HCT116 (cell line): ENCODE results near the gene OTOP3. TPM values are rescaled to one million over a fixed set of nuclear protein-coding genes. Genes with fewer than 3 reads are reported as not detected.

Source experiments
- ATAC-seq: fragments of 200-7000 bp; cut with Tn5 transposase; 2 replicates; pipeline ENCODE4 v1.9.1; 2020; ENCODE audit warnings: mild to moderate bottlenecking, moderate library complexity
- BruUV-seq: library from RNA; stranded (reverse); fragments of 400-500 nt; replicated peaks from 2 replicates; lab custom pipeline; 2021; lab: Mats Ljungman, UMichigan
- CTCF ChIA-PET: fragments of 300-600 bp; sonication (Branson Sonifier 250); formaldehyde crosslinking; loops from one replicate; lab custom pipeline; 2021; ENCODE audit warnings: antibody characterized with exemption; lab: Charles Lee
- POLR2A ChIA-PET: fragments of 300-600, 350-600 bp; sonication (Branson Sonifier 250); formaldehyde crosslinking; loops from one replicate; lab custom pipeline; 2021; ENCODE audit warnings: antibody characterized with exemption; lab: Charles Lee
- RAD21 ChIA-PET, 2 experiments: fragments of 300-600 bp; sonication (Branson Sonifier 250); formaldehyde crosslinking; loops; one replicate each; lab custom pipeline; 2023; ENCODE audit warnings: low total read pairs in 2 of 2; ENCODE audit not compliant: uncharacterized antibody in 2 of 2, unreplicated experiment in 2 of 2, low non-redundant PET in 1 of 2; lab: Charles Lee
- DNase-seq: peaks from one replicate; pipeline ENCODE4 v3.0.0-alpha.2; 2010; ENCODE audit warnings: low read depth, low spot score
- H2AFZ ChIP-seq: fragments of 200-600 bp; shearing (Covaris generic), sonication (generic); 2 replicates; pipeline ENCODE4 v1.6.1; 2017; ENCODE audit warnings: low read depth, mixed run types, mixed read lengths, antibody characterized with exemption, low read length; ENCODE audit not compliant: poor library complexity, severe bottlenecking
- H3K27ac ChIP-seq: 2 replicates; pipeline ENCODE4 v1.5.1; 2012; ENCODE audit warnings: low read depth, low read length
- H3K27me3 ChIP-seq: fragments of 200-600 bp; sonication (generic); 2 replicates; pipeline ENCODE4 v1.6.1; 2016; ENCODE audit warnings: mixed run types, low read length, mixed read lengths; ENCODE audit not compliant: insufficient read depth
- H3K36me3 ChIP-seq, 2 experiments: fragments of 200-500 bp in 1 of 2; fragments of 200-600 bp in 1 of 2; sonication (Bioruptor generic) in 1 of 2; sonication (generic) in 1 of 2; 2 replicates each; pipeline versions ENCODE4 v1.5.1 to v1.6.1; 2014 to 2016; ENCODE audit warnings: low read length in 2 of 2, inconsistent platforms in 1 of 2, mixed read lengths in 1 of 2, mixed run types in 1 of 2; ENCODE audit not compliant: insufficient read depth in 2 of 2, control insufficient read depth in 1 of 2
- H3K4me1 ChIP-seq, 2 experiments: fragments of 200-600 bp in 1 of 2; sonication (generic) in 1 of 2; 2 replicates each; pipeline versions ENCODE4 v1.5.1 to v1.6.1; 2012 to 2017; ENCODE audit warnings: low read length in 2 of 2, inconsistent platforms in 1 of 2, mild to moderate bottlenecking in 1 of 2, mixed read lengths in 1 of 2, mixed run types in 1 of 2, moderate library complexity in 1 of 2; ENCODE audit not compliant: insufficient read depth in 2 of 2, control insufficient read depth in 1 of 2
- H3K4me2 ChIP-seq: fragments of 200-600 bp; sonication (generic); 2 replicates; pipeline ENCODE4 v1.6.1; 2017; ENCODE audit warnings: mixed run types, low read length, mixed read lengths
- H3K4me3 ChIP-seq, 2 experiments: fragments of 200-600 bp in 1 of 2; sonication (generic) in 1 of 2; replicated peaks in 1 of 2; 2 replicates each; pipeline ENCODE4 v1.5.1; 2011 to 2016; ENCODE audit warnings: low read length in 2 of 2, control low read depth in 1 of 2, low read depth in 1 of 2, mild to moderate bottlenecking in 1 of 2, mixed read lengths in 1 of 2, mixed run types in 1 of 2
- H3K79me2 ChIP-seq: fragments of 200-600 bp; sonication (generic); 2 replicates; pipeline ENCODE4 v1.6.1; 2017; ENCODE audit warnings: mild to moderate bottlenecking, mixed run types, low read length, moderate library complexity, mixed read lengths; ENCODE audit not compliant: insufficient read depth
- H3K9ac ChIP-seq: fragments of 200-600 bp; sonication (generic); 2 replicates; pipeline ENCODE4 v1.6.1; 2016; ENCODE audit warnings: low read length, mixed read lengths
- H3K9me2 ChIP-seq: fragments of 200-600 bp; sonication (generic), shearing (Covaris generic); 2 replicates; pipeline ENCODE4 v1.6.1; 2017; ENCODE audit warnings: mixed run types, mild to moderate bottlenecking, moderate library complexity; ENCODE audit not compliant: insufficient read depth
- H3K9me3 ChIP-seq, 2 experiments: fragments of 200-500 bp in 1 of 2; fragments of 200-600 bp in 1 of 2; sonication (Bioruptor generic) in 1 of 2; sonication (generic) in 1 of 2; 2 replicates each; pipeline ENCODE4 v1.6.1; 2014 to 2017; ENCODE audit warnings: low read length in 2 of 2, mixed read lengths in 2 of 2, inconsistent platforms in 1 of 2, low read depth in 1 of 2, mild to moderate bottlenecking in 1 of 2, mixed run types in 1 of 2, moderate library complexity in 1 of 2; ENCODE audit not compliant: control insufficient read depth in 1 of 2, insufficient read depth in 1 of 2
- H4K20me1 ChIP-seq: fragments of 200-600 bp; sonication (generic), shearing (Covaris generic); 2 replicates; pipeline ENCODE4 v1.6.1; 2017; ENCODE audit warnings: mixed run types, mild to moderate bottlenecking, moderate library complexity; ENCODE audit not compliant: insufficient read depth
- CBX3 ChIP-seq: IDR thresholded peaks from 2 replicates; pipeline ENCODE4 v1.6.1; 2012; ENCODE audit warnings: low read depth
- CEBPB ChIP-seq: IDR thresholded peaks from 2 replicates; pipeline ENCODE4 v1.6.1; 2012; ENCODE audit warnings: low read depth
- EGR1 ChIP-seq: IDR thresholded peaks from 2 replicates; pipeline ENCODE4 v1.6.1; 2012; ENCODE audit warnings: low read depth
- ELF1 ChIP-seq: IDR thresholded peaks from 2 replicates; pipeline ENCODE4 v1.6.1; 2012; ENCODE audit warnings: low read depth, borderline replicate concordance
- EZH2 ChIP-seq: fragments of 200-600 bp; sonication (generic); IDR thresholded peaks from 2 replicates; pipeline ENCODE4 v1.6.1; 2017; ENCODE audit warnings: antibody characterized with exemption, mixed run types
- FOSL1 ChIP-seq: IDR thresholded peaks from 2 replicates; pipeline ENCODE4 v1.6.1; 2012; ENCODE audit warnings: low read depth
- JUND ChIP-seq: IDR thresholded peaks from 2 replicates; pipeline ENCODE4 v1.6.1; 2012
- POLR2A ChIP-seq: IDR thresholded peaks from 2 replicates; pipeline ENCODE4 v1.7.0; 2011; ENCODE audit warnings: borderline replicate concordance; ENCODE audit not compliant: insufficient read depth, insufficient read length; ENCODE audit errors: extremely low read depth
- POLR2AphosphoS5 ChIP-seq: IDR thresholded peaks from 2 replicates; pipeline ENCODE4 v1.6.1; 2011; ENCODE audit warnings: mild to moderate bottlenecking, low read depth, low read length, moderate library complexity
- RAD21 ChIP-seq: IDR thresholded peaks from 2 replicates; pipeline ENCODE4 v1.6.1; 2012; ENCODE audit warnings: low read depth, mild to moderate bottlenecking
- SIN3A ChIP-seq: IDR thresholded peaks from 2 replicates; pipeline ENCODE4 v1.6.1; 2012; ENCODE audit warnings: low read depth
- SRF ChIP-seq: IDR thresholded peaks from 2 replicates; pipeline ENCODE4 v1.6.1; 2012; ENCODE audit warnings: low read depth
- TCF7L2 ChIP-seq: IDR thresholded peaks from 2 replicates; pipeline ENCODE4 v1.7.0; 2011; ENCODE audit warnings: borderline replicate concordance, inconsistent platforms; ENCODE audit not compliant: insufficient read depth, insufficient read length; ENCODE audit errors: extremely low read depth
- YY1 ChIP-seq: IDR thresholded peaks from 2 replicates; pipeline ENCODE4 v1.6.1; 2011; ENCODE audit warnings: low read length, low read depth, moderate library complexity, mild to moderate bottlenecking; ENCODE audit not compliant: insufficient replicate concordance; ENCODE audit errors: extremely low read depth
- ZNF274 ChIP-seq: fragments of 200-500 bp; sonication (Bioruptor generic); IDR thresholded peaks from 2 replicates; pipeline ENCODE4 v1.6.1; 2014; ENCODE audit warnings: mild to moderate bottlenecking, low read depth, low read length, inconsistent platforms
- intact Hi-C: fragments of 100-400 bp; cut with micrococcal nuclease; formaldehyde crosslinking; loops from 2 replicates; pipeline ENCODE4 v1.10.0; 2022
- total RNA-seq: library from RNA; stranded (reverse); gene quantifications from one replicate; pipeline ENCODE4 v1.2.1, GENCODE V29; 2021; ENCODE audit not compliant: unreplicated experiment
- TF ChIP-seq, protein P1 (sequence below), 3 experiments: fragments of 200-600 bp in 1 of 3; sonication (generic) in 1 of 3; IDR thresholded peaks in 2 of 3; conservative IDR thresholded peaks in 1 of 3; 2 replicates each; pipeline ENCODE4 v1.5.1; 2012 to 2017; ENCODE audit warnings: low read depth in 2 of 3, low read length in 2 of 3, antibody characterized with exemption in 1 of 3, borderline replicate concordance in 1 of 3, control low read depth in 1 of 3, mild to moderate bottlenecking in 1 of 3, mixed read lengths in 1 of 3, mixed run types in 1 of 3, moderate library complexity in 1 of 3; ENCODE audit not compliant: insufficient read depth in 1 of 3
- TF ChIP-seq, protein P2 (sequence below): IDR thresholded peaks from 2 replicates; pipeline ENCODE4 v1.6.1; 2012; ENCODE audit warnings: low read depth

Gene OTOP3
- total RNA-seq, 1 experiment from 2014 or later, result not detected

DNA sequence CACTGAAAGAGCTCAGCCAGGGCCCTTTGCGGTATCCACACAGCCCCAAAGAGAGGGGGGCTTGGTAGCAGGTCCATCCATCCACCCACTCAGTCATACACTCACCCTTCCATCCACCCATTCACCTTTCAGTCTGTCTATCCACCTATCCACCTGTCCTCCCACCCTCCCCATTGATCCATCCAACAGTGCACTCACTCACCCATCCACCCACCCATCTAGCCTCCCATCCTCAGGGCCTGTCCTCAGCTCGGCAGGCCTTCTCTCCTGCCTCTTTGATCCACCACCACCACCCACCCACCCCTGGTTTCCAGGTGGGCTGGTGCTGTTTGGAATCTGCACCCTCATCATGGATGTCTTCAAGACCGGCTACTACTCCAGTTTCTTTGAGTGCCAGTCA, 10.5 kb upstream of the OTOP3 start:
- H3K27ac ChIP-seq, result no peak overlapping the region
- TF ChIP-seq CEBPB (no peak), TCF7L2 (no peak), CBX3 (no peak), EGR1 (no peak), JUND (no peak), EZH2 (no peak), ZNF274 (no peak), POLR2A (no peak), POLR2AphosphoS5 (no peak), YY1 (no peak), SRF (no peak), SIN3A (no peak), FOSL1 (no peak), ELF1 (no peak), RAD21 (no peak)
- TF ChIP-seq, protein P1, sequence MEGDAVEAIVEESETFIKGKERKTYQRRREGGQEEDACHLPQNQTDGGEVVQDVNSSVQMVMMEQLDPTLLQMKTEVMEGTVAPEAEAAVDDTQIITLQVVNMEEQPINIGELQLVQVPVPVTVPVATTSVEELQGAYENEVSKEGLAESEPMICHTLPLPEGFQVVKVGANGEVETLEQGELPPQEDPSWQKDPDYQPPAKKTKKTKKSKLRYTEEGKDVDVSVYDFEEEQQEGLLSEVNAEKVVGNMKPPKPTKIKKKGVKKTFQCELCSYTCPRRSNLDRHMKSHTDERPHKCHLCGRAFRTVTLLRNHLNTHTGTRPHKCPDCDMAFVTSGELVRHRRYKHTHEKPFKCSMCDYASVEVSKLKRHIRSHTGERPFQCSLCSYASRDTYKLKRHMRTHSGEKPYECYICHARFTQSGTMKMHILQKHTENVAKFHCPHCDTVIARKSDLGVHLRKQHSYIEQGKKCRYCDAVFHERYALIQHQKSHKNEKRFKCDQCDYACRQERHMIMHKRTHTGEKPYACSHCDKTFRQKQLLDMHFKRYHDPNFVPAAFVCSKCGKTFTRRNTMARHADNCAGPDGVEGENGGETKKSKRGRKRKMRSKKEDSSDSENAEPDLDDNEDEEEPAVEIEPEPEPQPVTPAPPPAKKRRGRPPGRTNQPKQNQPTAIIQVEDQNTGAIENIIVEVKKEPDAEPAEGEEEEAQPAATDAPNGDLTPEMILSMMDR (IDR thresholded peaks at IDR 0.05 in 2 of 3, conservative IDR thresholded peaks at IDR 0.05 in 1 of 3; ENCODE audit: borderline replicate concordance in 1 of 3, insufficient read depth in 1 of 3, low read depth in 2 of 3, low read length in 2 of 3), result no peak
- TF ChIP-seq, protein P2, sequence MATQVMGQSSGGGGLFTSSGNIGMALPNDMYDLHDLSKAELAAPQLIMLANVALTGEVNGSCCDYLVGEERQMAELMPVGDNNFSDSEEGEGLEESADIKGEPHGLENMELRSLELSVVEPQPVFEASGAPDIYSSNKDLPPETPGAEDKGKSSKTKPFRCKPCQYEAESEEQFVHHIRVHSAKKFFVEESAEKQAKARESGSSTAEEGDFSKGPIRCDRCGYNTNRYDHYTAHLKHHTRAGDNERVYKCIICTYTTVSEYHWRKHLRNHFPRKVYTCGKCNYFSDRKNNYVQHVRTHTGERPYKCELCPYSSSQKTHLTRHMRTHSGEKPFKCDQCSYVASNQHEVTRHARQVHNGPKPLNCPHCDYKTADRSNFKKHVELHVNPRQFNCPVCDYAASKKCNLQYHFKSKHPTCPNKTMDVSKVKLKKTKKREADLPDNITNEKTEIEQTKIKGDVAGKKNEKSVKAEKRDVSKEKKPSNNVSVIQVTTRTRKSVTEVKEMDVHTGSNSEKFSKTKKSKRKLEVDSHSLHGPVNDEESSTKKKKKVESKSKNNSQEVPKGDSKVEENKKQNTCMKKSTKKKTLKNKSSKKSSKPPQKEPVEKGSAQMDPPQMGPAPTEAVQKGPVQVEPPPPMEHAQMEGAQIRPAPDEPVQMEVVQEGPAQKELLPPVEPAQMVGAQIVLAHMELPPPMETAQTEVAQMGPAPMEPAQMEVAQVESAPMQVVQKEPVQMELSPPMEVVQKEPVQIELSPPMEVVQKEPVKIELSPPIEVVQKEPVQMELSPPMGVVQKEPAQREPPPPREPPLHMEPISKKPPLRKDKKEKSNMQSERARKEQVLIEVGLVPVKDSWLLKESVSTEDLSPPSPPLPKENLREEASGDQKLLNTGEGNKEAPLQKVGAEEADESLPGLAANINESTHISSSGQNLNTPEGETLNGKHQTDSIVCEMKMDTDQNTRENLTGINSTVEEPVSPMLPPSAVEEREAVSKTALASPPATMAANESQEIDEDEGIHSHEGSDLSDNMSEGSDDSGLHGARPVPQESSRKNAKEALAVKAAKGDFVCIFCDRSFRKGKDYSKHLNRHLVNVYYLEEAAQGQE, result no peak
- no peak overlapping the region for H3K4me2 ChIP-seq
- no peaks in the 10 kb centered on the region for H3K9me3 ChIP-seq
- no peaks in the 10 kb centered on the region for H3K36me3 ChIP-seq
- peaks cover 4% of the 10 kb centered on the region; the same call in 1 of the 2 replicates for H3K27me3 ChIP-seq
- H4K20me1 ChIP-seq, result no peaks in the 10 kb centered on the region
- ChIA-PET POLR2A (no interaction called here), RAD21 (interaction anchor here in 1 of 2 experiments (1.2 kb wide), 1 partner anchor 35 kb away, joined by 4 read pairs; no protein-coding TSS in a partner anchor), CTCF (interaction anchor here (1.3 to 2.8 kb wide), 2 partner anchors 32 to 37 kb away, joined by 3 to 21 read pairs; no protein-coding TSS in a partner anchor)
- H3K4me1 ChIP-seq, result peaks cover 20 to 45% of the 10 kb centered on the region in 2 experiments
- no peaks in the 10 kb centered on the region for H3K79me2 ChIP-seq
- no TSS peak for BruUV-seq
- intact Hi-C loops, result no loop called here
- ATAC-seq, result no peak
- no peak overlapping the region for H3K9ac ChIP-seq
- no peak for DNase-seq
- no peak overlapping the region for H2AFZ ChIP-seq
- no peak overlapping the region for H3K4me3 ChIP-seq
- no peaks in the 10 kb centered on the region for H3K9me2 ChIP-seq
